ENCODE results near the gene CREBBP. TPM values are rescaled to one million over a fixed set of nuclear protein-coding genes. Genes with fewer than 3 reads are reported as not detected.

CREBBP gene
- total RNA-seq, 1 donor, result 109 TPM

DNA sequence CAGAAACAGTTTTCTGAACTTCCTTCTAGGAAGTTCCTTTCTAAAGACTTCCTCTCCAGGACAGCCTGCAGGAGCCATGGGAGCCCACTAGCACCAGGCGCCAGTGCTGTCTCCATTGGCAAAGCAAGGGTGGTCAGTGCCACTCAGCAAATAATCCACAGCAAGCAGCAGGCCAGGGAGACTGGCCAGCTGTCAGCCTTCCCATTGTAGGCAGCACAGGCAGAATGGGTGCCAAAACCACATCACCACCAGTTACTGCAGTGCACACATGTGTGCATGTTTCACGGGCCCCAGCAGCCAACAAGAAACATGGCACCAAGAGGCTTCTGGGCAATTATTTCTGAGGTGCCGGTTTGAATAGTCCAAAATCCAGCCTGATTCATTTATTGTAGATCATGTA lies 199.3 kb downstream of the CREBBP start:
- Histone ChIP-seq H3K27me3 (ENCODE audit: insufficient read depth, low read length) (no peaks in the 10 kb centered on the region), H3K4me1 (ENCODE audit: insufficient read depth, low read length) (no peaks in the 10 kb centered on the region), H3K4me3 (ENCODE audit: low read length) (no peak overlapping the region), H3K9me3 (ENCODE audit: low read depth, low read length) (no peaks in the 10 kb centered on the region)

DNA sequence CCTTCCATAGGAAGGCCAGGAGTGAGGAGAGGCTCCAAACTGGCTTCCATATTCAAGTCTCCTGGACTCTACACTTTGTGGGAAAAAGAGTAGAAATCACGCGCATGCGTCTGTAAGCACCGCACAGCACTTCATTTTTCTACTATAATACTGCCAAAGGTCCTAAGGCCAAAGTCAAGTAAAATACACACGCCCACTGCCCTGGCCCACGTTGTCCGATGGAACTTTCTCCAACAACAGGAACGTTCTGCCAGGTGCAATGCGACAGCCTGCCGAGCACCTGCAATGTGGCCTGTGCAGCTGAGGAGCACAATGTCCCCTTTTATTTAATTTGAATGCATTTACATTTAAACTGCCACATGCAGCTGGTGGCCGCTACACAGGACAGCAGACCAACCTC lies 202.5 kb downstream of the CREBBP start:
- H3K9me3 ChIP-seq (ENCODE audit: low read depth, low read length), result no peaks in the 10 kb centered on the region
- H3K27me3 ChIP-seq (ENCODE audit: insufficient read depth, low read length), result no peaks in the 10 kb centered on the region
- no peaks in the 10 kb centered on the region for H3K4me1 ChIP-seq (ENCODE audit: insufficient read depth, low read length)
- H3K4me3 ChIP-seq (ENCODE audit: low read length), result no peak overlapping the region

DNA sequence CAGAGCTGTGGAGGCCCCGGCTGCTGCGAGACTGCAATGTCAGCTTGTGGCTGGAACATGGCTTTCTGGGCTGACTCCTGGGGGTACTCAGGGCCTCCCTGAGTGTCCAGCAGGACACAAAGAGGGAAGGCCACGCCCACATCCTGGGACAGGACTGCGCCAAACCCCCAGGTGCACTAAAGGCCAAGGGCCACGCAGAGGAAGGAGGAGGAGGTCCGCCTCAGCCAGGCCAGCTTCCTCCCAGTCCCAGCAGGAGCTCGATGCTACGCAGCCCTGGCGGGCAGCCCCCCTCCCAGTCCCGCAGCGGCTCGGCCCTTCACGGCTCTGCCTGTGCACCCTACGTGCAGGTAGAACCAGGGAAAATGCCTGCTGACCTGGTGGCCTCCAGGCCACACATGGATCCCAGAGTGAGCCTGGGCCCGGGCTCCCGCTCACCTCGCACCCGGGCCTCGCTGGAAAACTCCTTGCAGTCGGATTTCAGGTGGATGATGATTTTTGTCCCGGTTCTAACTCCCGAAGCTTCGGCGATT lies 204.8 kb downstream of the CREBBP start:
- Histone ChIP-seq H3K4me3 (ENCODE audit: low read length) (no peak overlapping the region), H3K9me3 (ENCODE audit: low read depth, low read length) (no peaks in the 10 kb centered on the region), H3K27me3 (ENCODE audit: insufficient read depth, low read length) (no peaks in the 10 kb centered on the region)

More for the DNA sequence above, 204.8 kb downstream of the CREBBP start:
- no peaks in the 10 kb centered on the region for H3K4me1 ChIP-seq (ENCODE audit: insufficient read depth, low read length)

Other genes starting within 250 kb of the CREBBP start
- 5.7 TPM for gene DNASE1, start 226.0 kb downstream of the CREBBP start, total RNA-seq
- 18.1 TPM for gene TRAP1, start 163.2 kb downstream of the CREBBP start, total RNA-seq
- gene ADCY9, start 235.7 kb upstream of the CREBBP start, total RNA-seq, result 9.7 TPM

Data from mononuclear cell (primary cell).